Daoy (cell line): ENCODE data around the gene ING3. TPM values are rescaled to one million over a fixed set of nuclear protein-coding genes. Genes with fewer than 3 reads are reported as not detected.

Experiments used
- DNase-seq: peaks from one replicate; pipeline ENCODE4 v3.0.0-alpha.2; 2015; ENCODE audit warnings: low read depth
- total RNA-seq: library from RNA; depleted of rRNA; stranded (reverse); fragments of >200 nt; shearing (Covaris generic); gene quantifications from 2 replicates; pipeline ENCODE4 v1.2.3, GENCODE V29; 2014; rRNA removed

ING3 gene
- total RNA-seq, 1 experiment from 2014 or later, result 23.7 TPM

DNA sequence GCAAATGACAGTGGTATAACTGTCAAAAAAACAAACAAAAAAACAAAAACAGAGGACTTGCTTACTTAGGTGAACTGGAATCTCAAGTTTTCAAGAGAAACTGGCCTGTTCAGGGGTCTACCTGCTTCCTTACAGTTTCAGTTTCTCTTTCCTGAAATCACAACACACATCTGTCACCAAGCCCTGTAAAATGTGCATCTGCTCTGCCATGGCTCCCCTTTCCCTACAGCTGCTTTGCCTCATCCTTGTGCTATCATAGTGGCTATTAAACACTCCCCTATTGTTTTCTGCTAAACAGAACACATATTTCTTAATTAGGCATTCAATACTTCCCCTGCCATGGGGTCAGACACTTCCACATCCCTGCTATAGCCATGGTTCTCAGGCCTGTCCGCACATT is 75.6 kb downstream of the ING3 start:
- no peak for DNase-seq

DNA sequence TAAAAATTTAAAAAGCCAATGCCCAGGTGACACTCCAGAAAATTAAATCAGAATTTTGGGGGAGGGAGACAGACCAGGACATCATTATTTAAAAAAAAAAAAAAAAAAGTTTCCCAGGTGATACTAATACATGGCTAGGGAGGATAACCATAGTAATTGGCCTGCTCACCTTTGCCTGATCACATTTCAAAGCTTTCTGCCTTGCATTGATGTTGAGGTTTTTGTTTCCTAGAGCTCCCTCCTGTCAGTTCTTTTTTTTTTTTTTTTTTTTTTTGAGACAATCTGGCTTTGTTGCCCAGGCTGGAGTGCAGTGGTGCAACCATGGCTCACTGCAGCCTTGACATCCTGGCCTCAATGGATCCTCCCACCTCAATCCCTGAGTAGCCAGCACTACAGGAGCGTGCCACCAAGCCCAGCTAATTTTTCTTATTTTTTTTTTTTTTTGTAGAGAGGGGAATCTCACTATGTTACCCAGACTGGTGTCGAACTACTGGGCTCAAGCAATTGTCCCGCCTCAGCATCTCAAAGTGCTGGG is 76.1 kb downstream of the ING3 start:
- DNase-seq, result no peak

Other genes with a start within 250 kb of the ING3 start
- gene TSPAN12, start 92.6 kb upstream of the ING3 start, total RNA-seq, result 15.9 and 17.7 TPM in 2 replicates
- gene CPED1, start 37.9 kb downstream of the ING3 start, total RNA-seq, result 0.15 and 1.6 TPM in 2 replicates